Panc1 (cell line): ENCODE results near the gene CDH6.

Experiments used
- POLR2AphosphoS5 ChIP-seq: IDR thresholded peaks from 2 replicates; pipeline ENCODE4 v1.6.1; 2012; ENCODE audit warnings: mild to moderate bottlenecking, low read depth, low read length, moderate library complexity
- REST ChIP-seq, 2 experiments: IDR thresholded peaks; 2 replicates each; pipeline ENCODE4 v1.6.1; 2011 to 2012; ENCODE audit warnings: low read depth in 2 of 2, control low read depth in 1 of 2, low read length in 1 of 2, mild to moderate bottlenecking in 1 of 2, moderate library complexity in 1 of 2; ENCODE audit not compliant: insufficient read depth in 1 of 2
- SIN3A ChIP-seq: IDR thresholded peaks from 2 replicates; pipeline ENCODE4 v1.6.1; 2012; ENCODE audit warnings: low read depth, mild to moderate bottlenecking, low read length, moderate library complexity, borderline replicate concordance; ENCODE audit not compliant: insufficient read depth
- TF ChIP-seq, protein P1 (sequence below): fragments of 450-650 bp; IDR thresholded peaks from 2 replicates; pipeline ENCODE4 v1.5.1; 2017; ENCODE audit warnings: mild to moderate bottlenecking

GRCh38 chr5:31213705-31214121 is 20.2 kb downstream of the CDH6 start:
- TF ChIP-seq, protein P1, sequence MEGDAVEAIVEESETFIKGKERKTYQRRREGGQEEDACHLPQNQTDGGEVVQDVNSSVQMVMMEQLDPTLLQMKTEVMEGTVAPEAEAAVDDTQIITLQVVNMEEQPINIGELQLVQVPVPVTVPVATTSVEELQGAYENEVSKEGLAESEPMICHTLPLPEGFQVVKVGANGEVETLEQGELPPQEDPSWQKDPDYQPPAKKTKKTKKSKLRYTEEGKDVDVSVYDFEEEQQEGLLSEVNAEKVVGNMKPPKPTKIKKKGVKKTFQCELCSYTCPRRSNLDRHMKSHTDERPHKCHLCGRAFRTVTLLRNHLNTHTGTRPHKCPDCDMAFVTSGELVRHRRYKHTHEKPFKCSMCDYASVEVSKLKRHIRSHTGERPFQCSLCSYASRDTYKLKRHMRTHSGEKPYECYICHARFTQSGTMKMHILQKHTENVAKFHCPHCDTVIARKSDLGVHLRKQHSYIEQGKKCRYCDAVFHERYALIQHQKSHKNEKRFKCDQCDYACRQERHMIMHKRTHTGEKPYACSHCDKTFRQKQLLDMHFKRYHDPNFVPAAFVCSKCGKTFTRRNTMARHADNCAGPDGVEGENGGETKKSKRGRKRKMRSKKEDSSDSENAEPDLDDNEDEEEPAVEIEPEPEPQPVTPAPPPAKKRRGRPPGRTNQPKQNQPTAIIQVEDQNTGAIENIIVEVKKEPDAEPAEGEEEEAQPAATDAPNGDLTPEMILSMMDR = no peak
- TF ChIP-seq POLR2AphosphoS5 (no peak), REST (IDR thresholded peaks at IDR 0.05; ENCODE audit: insufficient read depth in 1 of 2, low read depth in 2 of 2, low read length in 1 of 2) (no peak), SIN3A (no peak)
